K562 (cell line): Measurements from ENCODE around the gene GET3. TPM values are rescaled to one million over a fixed set of nuclear protein-coding genes. Genes with fewer than 3 reads are reported as not detected.
A peak's percentile ranks its signal among the peaks of the same experiment; 100 is the strongest.

Experiments used
- ATF7 ChIP-seq: fragments of 450-650 bp; IDR thresholded peaks from 2 replicates; pipeline ENCODE4 v1.7.1; 2014; ENCODE audit warnings: mild to moderate bottlenecking, moderate library complexity
- EWSR1 ChIP-seq: fragments of 450-650 bp; IDR thresholded peaks from 2 replicates; pipeline ENCODE4 v1.6.1; 2018; ENCODE audit warnings: borderline replicate concordance, mild to moderate bottlenecking, low read depth, moderate library complexity; ENCODE audit not compliant: partially characterized antibody
- EZH2 ChIP-seq: IDR thresholded peaks from 2 replicates; pipeline ENCODE4 v1.6.1; 2012; ENCODE audit warnings: low read depth, mild to moderate bottlenecking, inconsistent platforms, low read length, borderline replicate concordance
- HDAC8 ChIP-seq: fragments of 450-650 bp; IDR thresholded peaks from 2 replicates; pipeline ENCODE4 v1.6.1; 2016; ENCODE audit warnings: mild to moderate bottlenecking, missing genetic modification characterization, moderate library complexity, missing compliant biosample characterization
- NCOA1 ChIP-seq: fragments of 450-650 bp; IDR thresholded peaks from 2 replicates; pipeline ENCODE4 v1.6.1; 2016; ENCODE audit warnings: low read depth
- POLR2A ChIP-seq: fragments of 450-650 bp; conservative IDR thresholded peaks from 2 replicates; pipeline ENCODE4 v1.6.1; 2016
- RBBP5 ChIP-seq: fragments of 200-600 bp; sonication (generic); IDR thresholded peaks from 2 replicates; pipeline ENCODE4 v1.6.1; 2012; ENCODE audit warnings: borderline replicate concordance, mild to moderate bottlenecking, low read length, control low read depth, inconsistent platforms; ENCODE audit not compliant: insufficient read depth, poor library complexity, severe bottlenecking
- SAFB2 ChIP-seq: fragments of 200-400 bp; formaldehyde crosslinking; IDR thresholded peaks from 2 replicates; pipeline ENCODE4 v1.6.1; 2018; ENCODE audit warnings: borderline replicate concordance, low read length, low read depth, moderate library complexity; ENCODE audit not compliant: severe bottlenecking
- SRSF3 ChIP-seq: fragments of 200-400 bp; formaldehyde crosslinking; IDR thresholded peaks from 2 replicates; pipeline ENCODE4 v1.6.1; 2016; ENCODE audit warnings: mild to moderate bottlenecking, low read length, moderate library complexity; ENCODE audit not compliant: insufficient read depth
- SRSF7 ChIP-seq: fragments of 200-400 bp; formaldehyde crosslinking; optimal IDR thresholded peaks from 2 replicates; pipeline ENCODE3; 2017; ENCODE audit warnings: mild to moderate bottlenecking, low read depth, low read length
- WHSC1 ChIP-seq: IDR thresholded peaks from one replicate; pipeline ENCODE4 v1.6.1; 2012; ENCODE audit warnings: low read length, control low read depth, inconsistent platforms
- polyA plus RNA-seq, 8 experiments: library from polyadenylated mRNA; depleted of rRNA in 4 of 8; stranded (reverse) in 5 of 8; unstranded in 3 of 8; fragments of >200 nt; fragmentation: Nextera tagmentation in 2 of 8; fragmentation: Illumina TruSeq in 1 of 8; extraction: Ambion mirVana in 2 of 8; extraction: Trizol in 1 of 8; gene quantifications; 2 replicates each; pipeline versions ENCODE4 v1.2.1 to v1.2.3, GENCODE V29; 2011 to 2014; ENCODE audit warnings: inconsistent platforms in 1 of 8, missing spikeins in 1 of 8
- total RNA-seq, 7 experiments: library from RNA; depleted of rRNA in 6 of 7; stranded (reverse); fragments of >200 nt in 6 of 7; fragmentation: Illumina TruSeq in 2 of 7; extraction: Trizol in 2 of 7; gene quantifications; 2 replicates each; pipeline versions ENCODE4 v1.2.1 to v1.2.3, GENCODE V29; 2011 to 2021; ENCODE audit warnings: low replicate concordance in 1 of 7
- TF ChIP-seq, protein P1 (sequence below): sonication (generic); IDR thresholded peaks from 2 replicates; pipeline ENCODE4 v1.6.1; 2016
- TF ChIP-seq, protein P2 (sequence below): fragments of 250-450 bp; sonication (Bioruptor Pico); IDR thresholded peaks from 2 replicates; pipeline ENCODE4 v1.5.1; 2021; ENCODE audit warnings: mild to moderate bottlenecking
- TF ChIP-seq, protein P3 (sequence below): fragments of 450-650 bp; IDR thresholded peaks from 2 replicates; pipeline ENCODE4 v1.6.1; 2016; ENCODE audit warnings: low read depth
- TF ChIP-seq, protein P4 (sequence below): sonication (generic); formaldehyde crosslinking; IDR thresholded peaks from 2 replicates; pipeline ENCODE4 v1.8.1; 2023; ENCODE audit warnings: mild to moderate bottlenecking, missing genetic modification reagents

Gene GET3
- total and polyA plus RNA-seq, 9 of the 15 experiments (the other 6 are each of a cell fraction or from before 2014, with no cell fraction given): 8.3 to 83.5 (median 51.8) TPM

DNA sequence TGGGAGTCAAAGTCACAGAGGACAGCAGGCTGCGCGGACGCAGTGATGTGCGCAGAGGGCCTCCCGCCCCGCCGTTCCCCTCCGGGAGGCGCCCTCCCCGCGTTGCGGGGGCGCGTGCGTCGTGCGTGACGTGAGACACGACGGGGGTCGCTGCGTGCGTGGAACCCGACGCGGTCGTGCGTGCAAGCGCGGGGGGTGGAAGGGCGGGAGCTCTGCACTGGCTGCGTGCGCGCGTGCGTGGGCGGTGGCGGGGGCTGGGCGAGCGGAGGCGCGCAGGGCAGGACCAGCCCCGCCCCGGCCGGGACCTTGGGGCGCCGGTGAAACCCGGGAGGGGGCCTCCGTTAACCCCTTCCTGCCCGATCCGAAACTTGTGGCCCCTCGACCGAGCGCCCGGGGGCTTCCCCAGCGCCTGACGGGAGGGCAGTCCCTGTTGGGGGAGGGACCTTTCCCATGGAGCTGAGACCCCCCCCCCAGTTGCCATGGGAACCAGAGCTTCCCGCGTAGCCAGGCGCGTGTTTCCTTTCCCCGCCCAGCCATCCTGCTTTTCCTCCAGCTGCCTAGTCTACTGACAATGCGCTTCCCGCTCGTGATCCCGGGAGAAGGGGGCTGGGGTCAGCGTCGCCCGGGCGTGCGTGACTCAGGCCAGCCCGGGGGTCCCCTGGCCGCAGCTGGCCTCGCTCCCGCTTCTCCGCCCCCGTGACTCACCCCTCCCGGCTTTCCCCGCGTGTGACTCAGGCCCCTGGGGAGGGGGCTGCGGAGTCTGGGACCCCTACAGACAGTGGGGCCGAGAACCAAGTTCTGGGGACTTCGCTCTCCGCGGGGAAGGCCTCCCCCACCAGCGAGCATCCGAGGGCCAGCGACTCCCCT lies 45.4 kb downstream of the GET3 start (continued):
- TF ChIP-seq EZH2: no peak
- peak; percentile 64 for TF ChIP-seq RBBP5
- TF ChIP-seq SRSF3: no peak
- TF ChIP-seq ATF7: peak; percentile 80
- no peak for TF ChIP-seq WHSC1
- TF ChIP-seq, protein P1, sequence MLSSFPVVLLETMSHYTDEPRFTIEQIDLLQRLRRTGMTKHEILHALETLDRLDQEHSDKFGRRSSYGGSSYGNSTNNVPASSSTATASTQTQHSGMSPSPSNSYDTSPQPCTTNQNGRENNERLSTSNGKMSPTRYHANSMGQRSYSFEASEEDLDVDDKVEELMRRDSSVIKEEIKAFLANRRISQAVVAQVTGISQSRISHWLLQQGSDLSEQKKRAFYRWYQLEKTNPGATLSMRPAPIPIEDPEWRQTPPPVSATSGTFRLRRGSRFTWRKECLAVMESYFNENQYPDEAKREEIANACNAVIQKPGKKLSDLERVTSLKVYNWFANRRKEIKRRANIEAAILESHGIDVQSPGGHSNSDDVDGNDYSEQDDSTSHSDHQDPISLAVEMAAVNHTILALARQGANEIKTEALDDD: no peak
- 0 out of 2 replicates have a peak, but pooled peaks have one; percentile 35 for TF ChIP-seq POLR2A
- TF ChIP-seq, protein P2, sequence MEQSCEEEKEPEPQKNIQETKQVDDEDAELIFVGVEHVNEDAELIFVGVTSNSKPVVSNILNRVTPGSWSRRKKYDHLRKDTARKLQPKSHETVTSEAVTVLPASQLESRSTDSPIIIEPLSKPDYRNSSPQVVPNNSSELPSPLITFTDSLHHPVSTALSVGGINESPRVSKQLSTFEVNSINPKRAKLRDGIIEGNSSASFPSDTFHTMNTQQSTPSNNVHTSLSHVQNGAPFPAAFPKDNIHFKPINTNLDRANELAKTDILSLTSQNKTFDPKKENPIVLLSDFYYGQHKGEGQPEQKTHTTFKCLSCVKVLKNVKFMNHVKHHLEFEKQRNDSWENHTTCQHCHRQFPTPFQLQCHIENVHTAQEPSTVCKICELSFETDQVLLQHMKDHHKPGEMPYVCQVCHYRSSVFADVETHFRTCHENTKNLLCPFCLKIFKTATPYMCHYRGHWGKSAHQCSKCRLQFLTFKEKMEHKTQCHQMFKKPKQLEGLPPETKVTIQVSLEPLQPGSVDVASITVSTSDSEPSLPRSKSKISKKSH: no peak
- TF ChIP-seq, protein P3, sequence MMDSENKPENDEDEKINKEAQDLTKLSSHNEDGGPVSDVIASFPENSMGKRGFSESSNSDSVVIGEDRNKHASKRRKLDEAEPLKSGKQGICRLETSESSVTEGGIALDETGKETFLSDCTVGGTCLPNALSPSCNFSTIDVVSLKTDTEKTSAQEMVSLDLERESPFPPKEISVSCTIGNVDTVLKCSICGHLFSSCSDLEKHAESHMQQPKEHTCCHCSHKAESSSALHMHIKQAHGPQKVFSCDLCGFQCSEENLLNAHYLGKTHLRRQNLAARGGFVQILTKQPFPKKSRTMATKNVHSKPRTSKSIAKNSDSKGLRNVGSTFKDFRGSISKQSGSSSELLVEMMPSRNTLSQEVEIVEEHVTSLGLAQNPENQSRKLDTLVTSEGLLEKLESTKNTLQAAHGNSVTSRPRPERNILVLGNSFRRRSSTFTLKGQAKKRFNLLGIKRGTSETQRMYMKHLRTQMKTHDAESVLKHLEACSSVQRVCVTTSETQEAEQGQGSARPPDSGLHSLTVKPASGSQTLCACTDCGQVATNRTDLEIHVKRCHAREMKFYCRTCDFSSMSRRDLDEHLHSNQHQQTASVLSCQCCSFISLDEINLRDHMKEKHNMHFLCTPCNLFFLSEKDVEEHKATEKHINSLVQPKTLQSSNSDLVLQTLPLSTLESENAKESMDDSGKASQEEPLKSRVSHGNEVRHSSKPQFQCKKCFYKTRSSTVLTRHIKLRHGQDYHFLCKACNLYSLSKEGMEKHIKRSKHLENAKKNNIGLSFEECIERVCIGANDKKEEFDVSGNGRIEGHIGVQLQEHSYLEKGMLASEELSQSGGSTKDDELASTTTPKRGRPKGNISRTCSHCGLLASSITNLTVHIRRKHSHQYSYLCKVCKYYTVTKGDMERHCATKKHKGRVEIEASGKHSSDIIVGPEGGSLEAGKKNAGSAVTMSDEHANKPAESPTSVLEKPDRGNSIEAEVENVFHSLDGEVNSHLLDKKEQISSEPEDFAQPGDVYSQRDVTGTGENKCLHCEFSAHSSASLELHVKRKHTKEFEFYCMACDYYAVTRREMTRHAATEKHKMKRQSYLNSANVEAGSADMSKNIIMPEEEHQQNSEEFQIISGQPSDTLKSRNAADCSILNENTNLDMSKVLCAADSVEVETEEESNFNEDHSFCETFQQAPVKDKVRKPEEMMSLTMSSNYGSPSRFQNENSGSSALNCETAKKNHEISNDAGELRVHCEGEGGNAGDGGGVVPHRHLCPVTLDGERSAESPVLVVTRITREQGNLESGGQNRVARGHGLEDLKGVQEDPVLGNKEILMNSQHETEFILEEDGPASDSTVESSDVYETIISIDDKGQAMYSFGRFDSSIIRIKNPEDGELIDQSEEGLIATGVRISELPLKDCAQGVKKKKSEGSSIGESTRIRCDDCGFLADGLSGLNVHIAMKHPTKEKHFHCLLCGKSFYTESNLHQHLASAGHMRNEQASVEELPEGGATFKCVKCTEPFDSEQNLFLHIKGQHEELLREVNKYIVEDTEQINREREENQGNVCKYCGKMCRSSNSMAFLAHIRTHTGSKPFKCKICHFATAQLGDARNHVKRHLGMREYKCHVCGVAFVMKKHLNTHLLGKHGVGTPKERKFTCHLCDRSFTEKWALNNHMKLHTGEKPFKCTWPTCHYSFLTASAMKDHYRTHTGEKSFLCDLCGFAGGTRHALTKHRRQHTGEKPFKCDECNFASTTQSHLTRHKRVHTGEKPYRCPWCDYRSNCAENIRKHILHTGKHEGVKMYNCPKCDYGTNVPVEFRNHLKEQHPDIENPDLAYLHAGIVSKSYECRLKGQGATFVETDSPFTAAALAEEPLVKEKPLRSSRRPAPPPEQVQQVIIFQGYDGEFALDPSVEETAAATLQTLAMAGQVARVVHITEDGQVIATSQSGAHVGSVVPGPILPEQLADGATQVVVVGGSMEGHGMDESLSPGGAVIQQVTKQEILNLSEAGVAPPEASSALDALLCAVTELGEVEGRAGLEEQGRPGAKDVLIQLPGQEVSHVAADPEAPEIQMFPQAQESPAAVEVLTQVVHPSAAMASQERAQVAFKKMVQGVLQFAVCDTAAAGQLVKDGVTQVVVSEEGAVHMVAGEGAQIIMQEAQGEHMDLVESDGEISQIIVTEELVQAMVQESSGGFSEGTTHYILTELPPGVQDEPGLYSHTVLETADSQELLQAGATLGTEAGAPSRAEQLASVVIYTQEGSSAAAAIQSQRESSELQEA: no peak
- TF ChIP-seq, protein P4, sequence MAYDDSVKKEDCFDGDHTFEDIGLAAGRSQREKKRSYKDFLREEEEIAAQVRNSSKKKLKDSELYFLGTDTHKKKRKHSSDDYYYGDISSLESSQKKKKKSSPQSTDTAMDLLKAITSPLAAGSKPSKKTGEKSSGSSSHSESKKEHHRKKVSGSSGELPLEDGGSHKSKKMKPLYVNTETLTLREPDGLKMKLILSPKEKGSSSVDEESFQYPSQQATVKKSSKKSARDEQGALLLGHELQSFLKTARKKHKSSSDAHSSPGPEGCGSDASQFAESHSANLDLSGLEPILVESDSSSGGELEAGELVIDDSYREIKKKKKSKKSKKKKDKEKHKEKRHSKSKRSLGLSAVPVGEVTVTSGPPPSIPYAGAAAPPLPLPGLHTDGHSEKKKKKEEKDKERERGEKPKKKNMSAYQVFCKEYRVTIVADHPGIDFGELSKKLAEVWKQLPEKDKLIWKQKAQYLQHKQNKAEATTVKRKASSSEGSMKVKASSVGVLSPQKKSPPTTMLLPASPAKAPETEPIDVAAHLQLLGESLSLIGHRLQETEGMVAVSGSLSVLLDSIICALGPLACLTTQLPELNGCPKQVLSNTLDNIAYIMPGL (CRISPR knock-in tag): no peak
- no peak for TF ChIP-seq EWSR1
- TF ChIP-seq HDAC8 (tag): no peak
- TF ChIP-seq NCOA1: no peak
- no peak for TF ChIP-seq SRSF7
- TF ChIP-seq SAFB2: no peak
